ENCODE data around the gene NEMP1.

NEMP1 gene

DNA sequence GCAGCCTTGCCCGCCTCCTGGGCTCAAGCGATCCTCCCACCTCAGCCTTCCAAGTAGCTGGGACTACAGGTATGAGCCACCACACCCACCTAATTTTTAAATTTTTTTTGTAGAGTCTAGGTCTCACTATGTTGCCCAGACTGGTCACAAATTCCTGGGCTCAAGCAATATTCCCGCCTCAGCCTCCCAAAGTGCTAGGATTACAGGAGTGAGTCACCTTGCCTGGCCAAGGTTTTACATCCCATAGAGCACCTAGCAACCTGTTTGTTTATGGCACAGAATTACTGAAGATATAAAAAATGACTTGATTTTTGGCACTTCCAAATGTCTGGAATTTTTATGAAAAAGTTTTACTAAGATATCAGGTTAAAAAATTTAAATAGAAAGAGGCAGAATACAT is 45.2 kb downstream of the NEMP1 start:
- TF ChIP-seq, protein P1, sequence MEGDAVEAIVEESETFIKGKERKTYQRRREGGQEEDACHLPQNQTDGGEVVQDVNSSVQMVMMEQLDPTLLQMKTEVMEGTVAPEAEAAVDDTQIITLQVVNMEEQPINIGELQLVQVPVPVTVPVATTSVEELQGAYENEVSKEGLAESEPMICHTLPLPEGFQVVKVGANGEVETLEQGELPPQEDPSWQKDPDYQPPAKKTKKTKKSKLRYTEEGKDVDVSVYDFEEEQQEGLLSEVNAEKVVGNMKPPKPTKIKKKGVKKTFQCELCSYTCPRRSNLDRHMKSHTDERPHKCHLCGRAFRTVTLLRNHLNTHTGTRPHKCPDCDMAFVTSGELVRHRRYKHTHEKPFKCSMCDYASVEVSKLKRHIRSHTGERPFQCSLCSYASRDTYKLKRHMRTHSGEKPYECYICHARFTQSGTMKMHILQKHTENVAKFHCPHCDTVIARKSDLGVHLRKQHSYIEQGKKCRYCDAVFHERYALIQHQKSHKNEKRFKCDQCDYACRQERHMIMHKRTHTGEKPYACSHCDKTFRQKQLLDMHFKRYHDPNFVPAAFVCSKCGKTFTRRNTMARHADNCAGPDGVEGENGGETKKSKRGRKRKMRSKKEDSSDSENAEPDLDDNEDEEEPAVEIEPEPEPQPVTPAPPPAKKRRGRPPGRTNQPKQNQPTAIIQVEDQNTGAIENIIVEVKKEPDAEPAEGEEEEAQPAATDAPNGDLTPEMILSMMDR (conservative IDR thresholded peaks at IDR 0.05; ENCODE audit: control insufficient read depth, insufficient read depth, low read depth, low read length): no peak
- DNase-seq (ENCODE audit: low read depth): no peak
- no peak overlapping the region for H3K4me3 ChIP-seq (ENCODE audit: control insufficient read depth, low read depth, low read length)

DNA sequence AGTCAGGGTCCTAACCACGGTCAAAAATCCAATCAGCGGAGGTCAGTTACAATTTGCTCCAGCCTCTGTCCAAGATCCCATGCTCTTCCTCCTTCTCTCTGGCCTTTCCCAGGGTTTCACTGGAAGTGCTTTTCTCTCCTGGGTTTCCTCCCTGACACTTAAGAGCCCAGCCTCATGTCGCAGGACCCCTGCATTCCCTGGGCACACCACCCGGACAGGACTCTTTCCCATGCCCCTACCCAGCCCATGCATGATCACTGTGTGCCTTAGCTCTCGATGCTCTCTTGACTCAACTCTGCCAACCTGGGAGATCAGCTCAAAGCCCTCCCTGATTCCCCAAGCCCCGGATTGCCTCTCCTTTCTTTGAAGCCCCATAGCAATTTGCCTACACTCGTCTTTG is 46.8 kb downstream of the NEMP1 start:
- H3K4me3 ChIP-seq (ENCODE audit: control insufficient read depth, low read depth, low read length): no peak overlapping the region
- DNase-seq (ENCODE audit: low read depth): no peak
- TF ChIP-seq, protein P1 (conservative IDR thresholded peaks at IDR 0.05; ENCODE audit: control insufficient read depth, insufficient read depth, low read depth, low read length): no peak

DNA sequence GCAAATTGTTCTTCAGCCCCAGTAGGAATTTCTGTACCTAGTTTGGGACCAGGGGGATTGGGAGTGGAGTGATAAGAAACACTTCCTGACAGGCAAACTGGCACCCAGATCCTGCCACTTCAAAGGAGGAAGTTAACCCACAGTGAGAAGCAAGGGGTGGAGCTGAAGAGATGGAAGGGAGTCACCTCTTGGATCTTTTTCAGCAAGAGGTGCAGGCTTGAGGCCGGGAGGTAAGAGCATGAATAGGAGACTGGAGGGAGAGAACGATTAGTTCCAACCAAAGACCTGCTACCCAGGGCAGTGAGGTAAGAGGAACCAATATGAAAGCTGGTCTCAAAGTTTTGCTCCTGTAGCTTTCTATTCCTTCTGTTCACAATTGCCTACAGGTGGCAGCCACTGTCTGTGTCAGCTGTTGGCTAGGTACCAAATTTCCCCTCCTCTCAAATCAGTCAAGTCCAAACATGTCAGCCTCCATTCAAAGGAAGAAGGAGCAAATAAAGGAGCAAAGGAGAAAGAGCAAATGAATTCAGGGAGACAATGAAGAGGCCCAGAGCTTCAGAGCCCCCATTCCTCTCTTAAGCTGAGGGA is 47.4 kb downstream of the NEMP1 start:
- no peak for DNase-seq (ENCODE audit: low read depth)
- TF ChIP-seq, protein P1 (conservative IDR thresholded peaks at IDR 0.05; ENCODE audit: control insufficient read depth, insufficient read depth, low read depth, low read length): no peak
- no peak overlapping the region for H3K4me3 ChIP-seq (ENCODE audit: control insufficient read depth, low read depth, low read length)

DNA sequence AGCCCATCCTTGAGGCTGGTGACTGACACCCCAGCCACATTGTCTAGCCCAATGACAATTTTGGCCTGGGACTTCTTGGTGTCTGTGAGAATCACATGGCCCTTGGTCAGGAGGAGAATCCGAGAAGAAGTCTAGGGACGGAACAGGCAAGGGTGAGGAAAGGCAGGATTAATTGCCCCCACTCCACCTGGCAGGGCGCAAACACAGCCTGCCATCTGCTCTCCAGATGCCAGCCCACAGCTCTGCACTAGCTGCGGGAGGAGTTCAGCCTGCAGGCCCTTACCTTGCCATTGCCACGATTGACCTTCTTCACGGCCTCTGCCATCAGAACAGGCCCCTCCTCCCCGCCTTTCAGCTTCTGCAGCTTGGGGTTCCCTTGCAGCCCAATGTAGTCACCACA is 49.1 kb downstream of the NEMP1 start:
- no peak overlapping the region for H3K4me3 ChIP-seq (ENCODE audit: control insufficient read depth, low read depth, low read length)
- TF ChIP-seq, protein P1 (conservative IDR thresholded peaks at IDR 0.05; ENCODE audit: control insufficient read depth, insufficient read depth, low read depth, low read length): no peak
- DNase-seq (ENCODE audit: low read depth): no peak

DNA sequence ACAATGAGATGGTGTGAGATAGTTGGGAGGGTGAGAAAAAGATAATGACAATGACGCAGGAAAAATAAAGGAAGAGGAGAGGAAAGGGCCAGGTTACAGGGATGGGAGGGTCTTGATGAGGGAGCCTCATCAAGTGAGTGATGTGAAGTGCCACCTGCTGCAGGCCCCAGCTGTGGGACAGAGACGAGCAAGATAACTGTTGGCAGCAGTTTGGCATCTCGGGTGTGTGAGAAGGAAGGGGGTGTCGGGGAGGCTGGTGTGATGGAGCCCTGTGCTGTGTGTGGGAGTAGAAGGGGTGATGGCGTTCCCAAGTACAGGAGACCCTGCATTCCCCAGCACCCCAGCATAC is 50.8 kb downstream of the NEMP1 start:
- TF ChIP-seq, protein P1 (conservative IDR thresholded peaks at IDR 0.05; ENCODE audit: control insufficient read depth, insufficient read depth, low read depth, low read length): no peak
- no peak overlapping the region for H3K4me3 ChIP-seq (ENCODE audit: control insufficient read depth, low read depth, low read length)
- DNase-seq (ENCODE audit: low read depth): no peak

DNA sequence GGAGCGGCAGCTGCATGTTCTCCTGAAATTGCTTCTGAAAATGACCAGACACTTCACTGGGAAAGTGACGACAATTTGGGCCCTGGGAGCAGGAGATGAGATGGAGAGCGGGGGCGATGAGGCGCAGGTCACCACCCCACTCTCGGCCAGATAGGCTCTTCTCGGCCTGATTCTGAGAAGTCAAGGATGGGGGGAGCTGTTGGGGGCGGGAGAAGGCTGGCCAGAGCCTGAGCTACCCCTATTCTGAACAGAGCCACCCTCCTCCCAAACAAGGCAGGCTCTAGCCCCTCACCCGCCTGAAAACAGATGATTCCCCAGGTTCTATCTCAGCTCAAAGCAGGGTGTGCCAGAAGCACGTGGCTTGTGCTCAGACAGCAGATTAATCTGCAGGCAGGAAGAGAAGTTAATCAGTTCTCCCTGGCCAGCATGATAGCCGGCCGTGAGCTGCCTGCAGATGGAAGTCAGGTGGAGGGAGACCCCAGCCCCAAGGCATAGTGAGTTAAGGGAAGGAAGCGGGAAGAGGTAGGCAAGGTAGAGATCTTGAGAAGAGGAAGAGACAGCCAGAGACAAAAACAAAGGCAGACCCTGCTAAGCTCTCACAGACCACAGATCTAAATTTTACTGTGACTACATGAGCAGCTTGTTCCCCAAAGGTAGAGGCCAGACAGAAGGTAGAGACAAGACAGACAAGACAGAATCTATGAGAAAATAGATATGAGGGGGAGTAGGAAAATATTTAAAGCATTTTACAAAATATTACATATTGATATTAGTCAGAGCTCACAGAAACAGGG is 51.4 kb downstream of the NEMP1 start:
- no peak overlapping the region for H3K4me3 ChIP-seq (ENCODE audit: control insufficient read depth, low read depth, low read length)
- TF ChIP-seq, protein P1 (conservative IDR thresholded peaks at IDR 0.05; ENCODE audit: control insufficient read depth, insufficient read depth, low read depth, low read length): no peak
- no peak for DNase-seq (ENCODE audit: low read depth)
